MCF 10A (cell line): ENCODE measurements around the gene SNX21. TPM values are rescaled to one million over a fixed set of nuclear protein-coding genes. Genes with fewer than 3 reads are reported as not detected.

Experiments used
- BruUV-seq: library from RNA; stranded (reverse); fragments of 400-500 nt; replicated peaks from 2 replicates; lab custom pipeline; 2021; lab: Mats Ljungman, UMichigan
- CTCF ChIA-PET: fragments of 300-600 bp; sonication (Branson Sonifier 250); formaldehyde crosslinking; extraction: SDS; loops from one replicate; lab custom pipeline; 2021; ENCODE audit warnings: antibody characterized with exemption, inconsistent platforms; lab: Yijun Ruan, JAX
- POLR2A ChIA-PET: fragments of 300-600, 350-650 bp; sonication (Branson Sonifier 250); formaldehyde crosslinking; extraction: SDS; loops from one replicate; lab custom pipeline; 2020; ENCODE audit warnings: antibody characterized with exemption, inconsistent platforms; lab: Yijun Ruan, JAX
- DNase-seq: peaks from one replicate; pipeline ENCODE4 v3.0.0-alpha.2; 2018; ENCODE audit not compliant: unreplicated experiment
- H3K27ac Mint-ChIP-seq: one replicate; pipeline ENCODE4 v1.8.0; 2022; ENCODE audit warnings: mild to moderate bottlenecking, low read depth, mixed read lengths; ENCODE audit not compliant: unreplicated experiment
- H3K27me3 Mint-ChIP-seq: one replicate; pipeline ENCODE4 v1.8.0; 2022; ENCODE audit warnings: mixed read lengths; ENCODE audit not compliant: insufficient read depth, unreplicated experiment
- H3K36me3 Mint-ChIP-seq: one replicate; pipeline ENCODE4 v1.8.0; 2022; ENCODE audit warnings: mild to moderate bottlenecking, moderate library complexity, mixed read lengths; ENCODE audit not compliant: insufficient read depth, unreplicated experiment
- H3K4me1 Mint-ChIP-seq: one replicate; pipeline ENCODE4 v1.8.0; 2022; ENCODE audit warnings: mixed read lengths; ENCODE audit not compliant: insufficient read depth, unreplicated experiment
- H3K4me3 Mint-ChIP-seq: one replicate; pipeline ENCODE4 v1.8.0; 2022; ENCODE audit warnings: mild to moderate bottlenecking, moderate library complexity, mixed read lengths; ENCODE audit not compliant: unreplicated experiment
- H3K9me3 Mint-ChIP-seq: one replicate; pipeline ENCODE4 v1.8.0; 2022; ENCODE audit warnings: mixed read lengths; ENCODE audit not compliant: unreplicated experiment
- intact Hi-C: fragments of 100-400 bp; cut with micrococcal nuclease; formaldehyde crosslinking; loops from 2 replicates; pipeline ENCODE4 v1.14.1; 2022
- total RNA-seq: library from RNA; stranded (reverse); gene quantifications from 2 replicates; pipeline ENCODE4 v1.2.3, GENCODE V29; 2022
- TF ChIP-seq, protein P1 (sequence below): fragments of 200-600 bp; IDR thresholded peaks from one replicate; pipeline ENCODE4 v1.8.0; 2022; ENCODE audit warnings: antibody characterized with exemption, mild to moderate bottlenecking; ENCODE audit not compliant: unreplicated experiment

SNX21 gene
- total RNA-seq, 1 experiment from 2014 or later: 8.5 TPM

DNA sequence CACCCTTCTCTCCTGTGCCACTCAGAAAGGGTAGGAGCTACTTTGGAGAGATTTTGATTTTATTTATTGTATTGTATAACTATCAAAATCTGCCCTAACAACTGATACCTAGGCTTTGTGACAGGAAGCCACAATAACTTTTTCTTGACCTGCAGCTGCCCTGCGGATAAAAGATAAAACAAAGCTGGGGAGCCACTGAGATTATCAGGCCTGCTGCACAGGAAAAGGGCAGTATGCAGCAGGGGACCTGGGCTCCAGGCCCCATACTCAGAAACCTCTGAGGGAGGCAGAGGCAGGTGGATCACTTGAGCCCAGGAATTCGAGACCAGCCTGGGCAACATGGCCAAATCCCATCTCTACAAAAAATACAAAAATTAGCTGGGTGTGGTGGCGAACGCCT, 980 bp upstream of the SNX21 start:
- BruUV-seq: no TSS peak
- Mint-ChIP-seq H3K27me3 (no peaks in the 10 kb centered on the region), H3K4me3 (peak overlapping the region; percentile 80), H3K4me1 (peaks cover 26% of the 10 kb centered on the region), H3K9me3 (no peaks in the 10 kb centered on the region), H3K36me3 (peaks cover 9% of the 10 kb centered on the region), H3K27ac (peak overlapping the region; percentile 84)
- TF ChIP-seq, protein P1, sequence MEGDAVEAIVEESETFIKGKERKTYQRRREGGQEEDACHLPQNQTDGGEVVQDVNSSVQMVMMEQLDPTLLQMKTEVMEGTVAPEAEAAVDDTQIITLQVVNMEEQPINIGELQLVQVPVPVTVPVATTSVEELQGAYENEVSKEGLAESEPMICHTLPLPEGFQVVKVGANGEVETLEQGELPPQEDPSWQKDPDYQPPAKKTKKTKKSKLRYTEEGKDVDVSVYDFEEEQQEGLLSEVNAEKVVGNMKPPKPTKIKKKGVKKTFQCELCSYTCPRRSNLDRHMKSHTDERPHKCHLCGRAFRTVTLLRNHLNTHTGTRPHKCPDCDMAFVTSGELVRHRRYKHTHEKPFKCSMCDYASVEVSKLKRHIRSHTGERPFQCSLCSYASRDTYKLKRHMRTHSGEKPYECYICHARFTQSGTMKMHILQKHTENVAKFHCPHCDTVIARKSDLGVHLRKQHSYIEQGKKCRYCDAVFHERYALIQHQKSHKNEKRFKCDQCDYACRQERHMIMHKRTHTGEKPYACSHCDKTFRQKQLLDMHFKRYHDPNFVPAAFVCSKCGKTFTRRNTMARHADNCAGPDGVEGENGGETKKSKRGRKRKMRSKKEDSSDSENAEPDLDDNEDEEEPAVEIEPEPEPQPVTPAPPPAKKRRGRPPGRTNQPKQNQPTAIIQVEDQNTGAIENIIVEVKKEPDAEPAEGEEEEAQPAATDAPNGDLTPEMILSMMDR: no peak
- no peak for DNase-seq
- ChIA-PET POLR2A (interaction anchor here (0.6 to 3.8 kb wide), 16 partner anchors 10 to 218 kb away, joined by 3 to 29 read pairs (median 9); partner anchors contain the start of genes DNTTIP1, PCIF1, UBE2C and WFDC3), CTCF (interaction anchor here (0.5 to 3.1 kb wide), 4 partner anchors 10 to 301 kb away, joined by 3 to 16 read pairs (median 7); no protein-coding TSS in a partner anchor)
- intact Hi-C loops: loop anchor here (10.0 kb wide), 1 partner anchor 52 kb away; the partner anchor contains the start of genes SPATA25 and ZSWIM1

DNA sequence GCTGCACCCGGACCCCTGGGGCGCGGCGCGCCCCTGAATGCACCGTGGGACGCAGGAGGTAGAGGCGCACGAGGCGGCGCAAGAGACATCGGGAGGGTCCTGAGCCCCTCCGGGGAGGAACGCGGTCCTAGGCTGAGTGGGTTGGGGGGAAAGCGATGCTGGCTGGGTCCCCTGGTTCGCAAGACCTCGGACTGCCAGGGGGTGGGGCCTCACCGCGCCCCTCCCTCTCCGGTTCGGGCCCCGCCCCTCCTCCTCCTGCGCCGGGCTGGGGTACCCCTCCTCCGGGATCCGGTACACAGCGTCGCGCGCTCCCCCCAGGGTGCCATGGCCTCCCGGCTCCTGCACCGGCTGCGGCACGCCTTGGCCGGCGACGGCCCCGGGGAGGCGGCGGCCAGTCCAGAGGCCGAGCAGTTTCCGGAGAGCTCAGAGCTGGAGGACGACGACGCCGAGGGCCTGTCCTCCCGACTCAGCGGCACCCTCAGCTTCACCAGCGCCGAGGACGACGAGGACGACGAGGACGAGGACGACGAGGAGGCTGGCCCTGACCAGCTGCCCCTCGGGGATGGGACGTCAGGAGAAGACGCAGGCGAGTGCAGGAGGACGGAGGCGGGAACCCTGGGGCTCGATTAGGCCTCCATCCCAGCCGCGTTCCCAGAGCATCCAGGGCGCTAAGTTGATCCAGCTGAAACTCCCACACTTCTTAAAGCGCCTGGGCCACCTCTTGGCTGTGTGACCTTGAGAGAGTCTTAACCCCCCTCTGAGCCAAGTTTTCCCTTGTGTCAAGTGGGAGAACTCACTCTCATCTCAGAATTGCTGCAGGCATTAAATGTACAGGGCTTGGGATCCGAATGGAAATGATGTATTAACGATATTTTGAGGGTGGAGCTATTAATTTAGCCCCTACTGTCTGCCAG, 541 bp downstream of the SNX21 start:
- Mint-ChIP-seq H3K9me3 (no peaks in the 10 kb centered on the region), H3K4me3 (peak overlapping the region; percentile 80), H3K27ac (peak overlapping the region; percentile 84), H3K27me3 (no peaks in the 10 kb centered on the region), H3K36me3 (peaks cover 14% of the 10 kb centered on the region), H3K4me1 (peaks cover 26% of the 10 kb centered on the region)
- intact Hi-C loops: loop anchor here (10.0 kb wide), 1 partner anchor 51 kb away; the partner anchor contains the start of genes SPATA25 and ZSWIM1
- no TSS peak for BruUV-seq
- TF ChIP-seq, protein P1: no peak
- ChIA-PET CTCF (interaction anchor here (1.0 kb wide), 1 partner anchor 136 kb away, joined by 3 read pairs; no protein-coding TSS in a partner anchor), POLR2A (interaction anchor here (0.6 to 3.8 kb wide), 30 partner anchors 8 to 556 kb away, joined by 3 to 29 read pairs (median 4); partner anchors contain the start of genes DNTTIP1, PCIF1, PIGT and UBE2C)
- peak; percentile 60 for DNase-seq

DNA sequence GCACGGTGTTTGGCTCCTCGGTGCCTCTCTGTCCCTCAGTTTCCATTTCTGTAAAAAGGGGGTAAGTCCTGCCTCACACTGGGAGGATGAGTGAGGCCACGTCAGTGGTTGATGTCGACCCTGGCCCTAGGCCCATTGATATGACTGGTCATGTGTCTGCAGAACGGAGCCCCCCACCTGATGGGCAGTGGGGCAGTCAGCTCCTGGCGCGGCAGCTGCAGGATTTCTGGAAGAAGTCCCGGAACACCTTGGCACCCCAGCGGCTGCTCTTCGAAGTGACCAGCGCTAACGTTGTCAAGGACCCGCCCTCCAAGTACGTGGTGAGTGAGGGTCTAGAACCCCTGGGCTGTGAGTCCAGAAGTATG, 1.2 kb downstream of the SNX21 start:
- TSS peak; percentile 55 for BruUV-seq

More for the DNA sequence above, 1.2 kb downstream of the SNX21 start:
- H3K9me3 Mint-ChIP-seq: no peaks in the 10 kb centered on the region
- H3K4me3 Mint-ChIP-seq: peak overlapping the region; percentile 80
- ChIA-PET CTCF (interaction anchor here (1.0 kb wide), 1 partner anchor 135 kb away, joined by 3 read pairs; no protein-coding TSS in a partner anchor), POLR2A (interaction anchor here (0.6 to 3.8 kb wide), 19 partner anchors 10 to 556 kb away, joined by 3 to 29 read pairs (median 5); partner anchors contain the start of genes DNTTIP1, PCIF1, UBE2C and WFDC3)
- intact Hi-C loops: loop anchor here (10.0 kb wide), 1 partner anchor 50 kb away; the partner anchor contains the start of genes SPATA25 and ZSWIM1
- TF ChIP-seq, protein P1: no peak
- DNase-seq: no peak
- H3K36me3 Mint-ChIP-seq: peaks cover 17% of the 10 kb centered on the region
- peak overlapping the region; percentile 27 for H3K27ac Mint-ChIP-seq
- no peaks in the 10 kb centered on the region for H3K27me3 Mint-ChIP-seq
- H3K4me1 Mint-ChIP-seq: peaks cover 26% of the 10 kb centered on the region
